Neural cell (in vitro differentiated cells): ENCODE results near the gene PEX11B. TPM values are rescaled to one million over a fixed set of nuclear protein-coding genes. Genes with fewer than 3 reads are reported as not detected.

Experiments
- H2AFZ ChIP-seq: fragments of 200-600, 300-800 bp; sonication (generic), shearing (Covaris generic); 2 replicates; pipeline ENCODE4 v1.6.0; 2014; ENCODE audit warnings: low read depth, mild to moderate bottlenecking, antibody characterized with exemption, low read length, moderate library complexity
- H3F3A ChIP-seq: fragments of 200-600 bp; shearing (Covaris generic); 2 replicates; pipeline ENCODE4 v1.6.1; 2016; ENCODE audit warnings: mild to moderate bottlenecking, moderate library complexity, mixed read lengths, antibody characterized with exemption, low read length; ENCODE audit not compliant: insufficient read depth, poor library complexity, severe bottlenecking
- H3K27ac ChIP-seq: fragments of 200-600, 300-800 bp; sonication (generic), shearing (Covaris generic); 2 replicates; pipeline ENCODE4 v1.5.1; 2014; ENCODE audit warnings: mild to moderate bottlenecking, low read length, moderate library complexity
- H3K27me3 ChIP-seq: fragments of 300-800, 200-600 bp; sonication (generic), shearing (Covaris generic); 2 replicates; pipeline ENCODE4 v1.6.0; 2014; ENCODE audit warnings: mild to moderate bottlenecking, low read depth, low read length, moderate library complexity; ENCODE audit not compliant: insufficient read depth
- H3K36me3 ChIP-seq: fragments of 300-800, 200-600 bp; sonication (generic), shearing (Covaris generic); 2 replicates; pipeline ENCODE4 v1.5.1; 2014; ENCODE audit warnings: mild to moderate bottlenecking, antibody characterized with exemption, low read length, moderate library complexity; ENCODE audit not compliant: insufficient read depth
- H3K4me2 ChIP-seq: fragments of 300-800, 200-600 bp; sonication (generic), shearing (Covaris generic); 2 replicates; pipeline ENCODE4 v1.6.0; 2014; ENCODE audit warnings: mild to moderate bottlenecking, low read length
- H3K4me3 ChIP-seq: fragments of 300-800, 200-600 bp; sonication (generic), shearing (Covaris generic); 2 replicates; pipeline ENCODE4 v1.5.1; 2014; ENCODE audit warnings: mild to moderate bottlenecking, low read length, moderate library complexity
- H3K79me2 ChIP-seq: fragments of 200-600 bp; shearing (Covaris generic); replicated peaks from 2 replicates; pipeline ENCODE4 v1.6.0; 2014; ENCODE audit warnings: mild to moderate bottlenecking, low read length, moderate library complexity; ENCODE audit not compliant: insufficient read depth
- H3K9ac ChIP-seq: fragments of 300-800, 200-600 bp; sonication (generic), shearing (Covaris generic); 2 replicates; pipeline ENCODE4 v1.6.1; 2016; ENCODE audit warnings: mild to moderate bottlenecking, low read length, mixed read lengths
- H3K9me2 ChIP-seq: fragments of 200-600 bp; shearing (Covaris generic); 2 replicates; pipeline ENCODE4 v1.6.1; 2016; ENCODE audit warnings: mild to moderate bottlenecking, low read length, mixed read lengths; ENCODE audit not compliant: insufficient read depth
- H3K9me3 ChIP-seq: fragments of 200-600, 300-800 bp; sonication (generic), shearing (Covaris generic); 2 replicates; pipeline ENCODE4 v1.6.1; 2016; ENCODE audit warnings: mild to moderate bottlenecking, mixed run types, low read length, moderate library complexity, mixed read lengths
- H4K20me1 ChIP-seq: fragments of 200-600 bp; shearing (Covaris generic); 2 replicates; pipeline ENCODE4 v1.6.1; 2016; ENCODE audit warnings: mild to moderate bottlenecking, mixed run types; ENCODE audit not compliant: insufficient read depth
- CTCF ChIP-seq: fragments of 450-650 bp; IDR thresholded peaks from 2 replicates; pipeline ENCODE4 v1.5.1; 2014; ENCODE audit warnings: antibody characterized with exemption, mild to moderate bottlenecking, moderate library complexity; ENCODE audit not compliant: poor library complexity, severe bottlenecking
- EP300 ChIP-seq: fragments of 450-650 bp; conservative IDR thresholded peaks from 2 replicates; pipeline ENCODE4 v1.6.1; 2014; ENCODE audit warnings: antibody characterized with exemption, mild to moderate bottlenecking, moderate library complexity; ENCODE audit not compliant: poor library complexity, severe bottlenecking
- EZH2 ChIP-seq: fragments of 200-600, 300-800 bp; shearing (Covaris generic), sonication (generic); IDR thresholded peaks from 2 replicates; pipeline ENCODE4 v1.6.1; 2014; ENCODE audit warnings: antibody characterized with exemption, low read length, borderline replicate concordance, mild to moderate bottlenecking; ENCODE audit not compliant: insufficient read depth, poor library complexity, severe bottlenecking
- POLR2AphosphoS5 ChIP-seq: IDR thresholded peaks from 2 replicates; pipeline ENCODE4 v1.6.1; 2012
- RAD21 ChIP-seq: fragments of 450-650 bp; conservative IDR thresholded peaks from 2 replicates; pipeline ENCODE4 v1.6.1; 2014; ENCODE audit warnings: antibody characterized with exemption, mild to moderate bottlenecking, moderate library complexity
- REST ChIP-seq: IDR thresholded peaks from 2 replicates; pipeline ENCODE4 v1.6.1; 2012; ENCODE audit warnings: borderline replicate concordance
- SMC3 ChIP-seq: fragments of 450-650 bp; conservative IDR thresholded peaks from 2 replicates; pipeline ENCODE4 v1.6.1; 2014; ENCODE audit warnings: antibody characterized with exemption, mild to moderate bottlenecking, moderate library complexity; ENCODE audit not compliant: poor library complexity
- TAF1 ChIP-seq: IDR thresholded peaks from 2 replicates; pipeline ENCODE4 v1.6.1; 2012; ENCODE audit warnings: low read depth
- polyA plus RNA-seq: library from polyadenylated mRNA; depleted of rRNA; stranded (reverse); fragments of >200 nt; gene quantifications from 2 replicates; pipeline ENCODE4 v1.2.3, GENCODE V29; 2014

PEX11B gene
- polyA plus RNA-seq, 1 donor from 2014 or later, result 52.4 TPM

- no peaks in the 10 kb centered on the region for H3K9me2 ChIP-seq
- no peaks in the 10 kb centered on the region for H3K36me3 ChIP-seq
- H3K9ac ChIP-seq, result no peak overlapping the region
- no peak overlapping the region for H3K4me3 ChIP-seq
- TF ChIP-seq EP300 (no peak), SMC3 (no peak), EZH2 (no peak), TAF1 (no peak), RAD21 (no peak), POLR2AphosphoS5 (no peak), CTCF (no peak), REST (no peak)
- no peak overlapping the region for H2AFZ ChIP-seq
- no peaks in the 10 kb centered on the region for H4K20me1 ChIP-seq
- no peaks in the 10 kb centered on the region for H3F3A ChIP-seq
- no peak overlapping the region for H3K4me2 ChIP-seq
- H3K27ac ChIP-seq, result no peak overlapping the region
- H3K27me3 ChIP-seq, result no peaks in the 10 kb centered on the region
- H3K9me3 ChIP-seq, result no peaks in the 10 kb centered on the region
- H3K79me2 ChIP-seq, result no peaks in the 10 kb centered on the region
Observed at GRCh38 chr1:145901312-145902021, 17.1 kb downstream of the PEX11B start.

- Histone ChIP-seq H3K4me2 (no peak overlapping the region), H3K27ac (no peak overlapping the region), H3K9me2 (no peaks in the 10 kb centered on the region)
Observed at GRCh38 chr1:145898756-145899155, 19.8 kb downstream of the PEX11B start.

More at GRCh38 chr1:145898756-145899155, 19.8 kb downstream of the PEX11B start:
- Histone ChIP-seq H3F3A (no peaks in the 10 kb centered on the region), H3K9me3 (no peaks in the 10 kb centered on the region), H3K79me2 (no peaks in the 10 kb centered on the region), H3K27me3 (no peaks in the 10 kb centered on the region), H3K9ac (no peak overlapping the region), H3K4me3 (no peak overlapping the region), H4K20me1 (no peaks in the 10 kb centered on the region), H2AFZ (no peak overlapping the region), H3K36me3 (no peaks in the 10 kb centered on the region)
- no peak for TF ChIP-seq CTCF
